Activated CD4-positive, alpha-beta T cell treated with anti-CD3 and anti-CD28 coated beads for 4 hours (primary cell): ENCODE measurements around the gene POLH.
"Not testable (repeated sequence)": the region's sequence is repeated elsewhere in the genome, so short reads cannot be mapped to it uniquely, and the experiment has no call there.

Experiments
- DNase-seq, 2 donors: peaks; one replicate each; pipeline ENCODE4 v3.0.0-alpha.2; 2020

POLH gene

DNA sequence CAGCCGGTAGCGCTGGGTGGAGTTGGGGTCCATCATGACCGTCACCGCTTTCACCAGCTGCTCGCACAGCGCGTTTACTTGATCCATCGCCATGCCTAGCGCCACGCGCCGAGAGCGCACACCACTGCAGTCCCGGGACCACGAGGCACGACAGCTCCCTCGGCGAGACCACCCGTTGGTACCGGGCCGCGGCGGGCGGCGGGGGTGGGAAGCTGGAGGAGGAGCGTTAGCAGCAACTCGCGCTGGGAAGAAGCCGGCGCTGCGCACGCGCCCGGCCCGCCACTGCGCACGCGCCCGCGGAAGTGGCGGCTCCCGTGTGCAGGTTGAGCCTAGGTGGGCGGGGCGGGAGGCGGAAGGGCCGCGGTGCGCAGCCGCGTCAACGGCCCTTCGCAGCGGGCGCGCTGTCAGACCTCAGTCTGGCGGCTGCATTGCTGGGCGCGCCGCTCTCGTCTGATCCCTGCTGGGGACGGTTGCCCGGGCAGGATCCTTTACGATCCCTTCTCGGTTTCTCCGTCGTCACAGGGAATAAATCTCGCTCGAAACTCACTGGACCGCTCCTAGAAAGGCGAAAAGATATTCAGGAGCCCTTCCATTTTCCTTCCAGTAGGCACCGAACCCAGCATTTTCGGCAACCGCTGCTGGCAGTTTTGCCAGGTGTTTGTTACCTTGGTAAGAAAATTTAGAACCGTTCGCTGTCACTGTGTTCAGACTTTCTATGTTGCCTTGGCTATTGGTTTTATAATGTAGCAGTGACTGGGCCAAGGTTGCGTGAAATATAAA, at the start of gene POLH, which contains the start of gene XPO5:
TSS of gene POLH (plus strand) at position 414 of the 780 bp plus-strand sequence. CDS start 6,135 bp downstream, outside the sequence.
TSS of gene XPO5 (minus strand) at position 267 of the 780 bp plus-strand sequence. CDS start at position 93, 174 bp downstream.
- DNase-seq: peak; percentile 89 to 91

GRCh38 chr6:43532201-43532600, 43.8 kb upstream of the POLH start:
- DNase-seq: no peak

DNA sequence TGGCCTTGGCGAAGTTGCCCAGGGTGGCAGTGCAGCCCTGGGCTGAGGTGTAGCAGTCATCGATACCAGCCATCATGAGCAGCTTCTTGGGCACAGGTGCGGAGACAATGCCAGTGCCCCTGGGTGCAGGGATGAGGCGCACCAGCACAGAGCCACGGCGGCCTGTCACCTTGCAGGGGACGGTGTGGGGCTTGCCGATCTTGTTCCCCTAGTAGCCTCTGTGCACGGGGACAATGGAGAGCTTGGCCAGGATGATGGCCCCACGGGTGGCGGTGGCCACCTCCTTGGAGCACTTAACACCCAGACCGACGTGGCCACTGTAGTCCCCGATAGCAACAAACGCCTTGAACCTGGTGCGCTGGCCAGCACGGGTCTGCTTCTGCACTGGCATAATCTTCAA, 37.0 kb upstream of the POLH start:
- not testable (repeated sequence) for DNase-seq

- not testable (repeated sequence) for DNase-seq
These were observed 36.6 kb upstream of the POLH start for GRCh38 chr6:43539409-43539808.

DNA sequence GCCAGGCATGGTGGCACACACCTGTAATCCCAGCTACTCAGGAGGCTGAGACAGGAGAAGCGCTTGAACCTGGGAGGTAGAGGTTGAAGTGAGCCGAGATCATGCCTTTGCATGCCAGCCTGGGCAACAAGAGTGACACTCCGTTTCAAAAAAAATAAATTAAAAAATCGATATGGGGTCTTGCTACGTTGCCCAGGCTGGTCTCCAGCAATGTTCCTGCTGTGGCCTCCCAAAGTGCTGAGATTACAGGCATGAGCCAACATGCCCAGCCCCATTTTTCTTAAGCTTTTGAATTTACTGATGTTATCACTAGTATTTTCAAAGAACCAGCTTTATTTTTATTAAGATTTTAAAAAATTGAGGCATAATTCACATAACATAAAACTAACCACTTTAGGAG, 35.5 kb upstream of the POLH start:
- no peak for DNase-seq

- no peak for DNase-seq
These were observed 34.1 kb upstream of the POLH start for GRCh38 chr6:43541774-43542471.

DNA sequence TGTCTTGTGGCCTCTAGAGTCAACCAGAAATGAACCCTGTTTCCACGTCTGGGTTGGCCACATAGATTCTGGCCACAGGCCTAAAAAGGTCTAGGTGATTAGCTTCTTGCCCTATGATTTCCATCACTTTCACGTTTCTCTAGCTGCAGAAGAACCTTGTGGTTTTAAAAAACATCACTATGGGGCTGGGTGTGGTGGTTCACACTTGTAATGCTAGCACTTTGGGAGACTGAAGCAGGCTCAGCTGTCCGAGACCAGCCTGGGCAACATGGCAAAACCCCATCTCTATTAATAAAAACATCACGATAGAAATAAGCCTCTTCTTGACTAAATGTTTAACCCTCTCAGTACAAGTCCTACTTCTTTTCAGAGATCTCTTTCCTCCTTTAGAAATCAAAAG, 31.5 kb upstream of the POLH start:
- DNase-seq: no peak

- DNase-seq: no peak
These were observed 28.8 kb upstream of the POLH start for GRCh38 chr6:43547222-43547621.

- DNase-seq: not testable (repeated sequence)
These were observed 18.4 kb upstream of the POLH start for GRCh38 chr6:43557620-43558019.

GRCh38 chr6:43559328-43559727, 16.7 kb upstream of the POLH start:
- no peak for DNase-seq

DNA sequence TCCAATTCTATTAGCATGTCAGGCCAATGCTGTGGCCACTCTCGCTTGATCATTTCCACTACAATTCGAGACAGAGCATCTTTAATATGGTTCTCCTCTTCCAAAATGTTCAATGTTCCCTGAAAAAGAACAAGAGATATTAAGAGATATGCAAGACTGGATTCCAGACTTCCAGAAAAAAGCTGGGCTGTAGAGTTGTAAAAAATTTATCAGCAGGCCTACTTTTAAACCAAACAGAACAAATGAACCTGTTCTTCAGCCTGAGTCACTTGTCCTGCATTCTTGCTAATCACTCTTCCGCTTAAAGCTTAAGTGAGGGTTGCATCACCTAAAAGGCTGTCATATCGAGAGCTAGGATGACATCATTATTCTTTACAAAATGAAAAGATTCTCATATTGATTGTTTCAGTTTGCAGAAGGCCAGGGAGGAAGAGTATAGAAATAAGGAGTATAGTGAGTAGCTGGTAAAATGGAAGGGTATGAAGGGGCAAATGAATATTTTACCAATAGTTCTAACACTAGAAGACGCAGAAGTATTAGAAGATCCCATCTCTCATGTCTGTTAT, 5.0 kb upstream of the POLH start:
- no peak for DNase-seq

GRCh38 chr6:43572015-43572414, 4.0 kb upstream of the POLH start:
- DNase-seq: no peak

- peak in 1 of 2 donors; percentile 6 for DNase-seq
These were observed 747 bp upstream of the POLH start for GRCh38 chr6:43575105-43575771.

DNA sequence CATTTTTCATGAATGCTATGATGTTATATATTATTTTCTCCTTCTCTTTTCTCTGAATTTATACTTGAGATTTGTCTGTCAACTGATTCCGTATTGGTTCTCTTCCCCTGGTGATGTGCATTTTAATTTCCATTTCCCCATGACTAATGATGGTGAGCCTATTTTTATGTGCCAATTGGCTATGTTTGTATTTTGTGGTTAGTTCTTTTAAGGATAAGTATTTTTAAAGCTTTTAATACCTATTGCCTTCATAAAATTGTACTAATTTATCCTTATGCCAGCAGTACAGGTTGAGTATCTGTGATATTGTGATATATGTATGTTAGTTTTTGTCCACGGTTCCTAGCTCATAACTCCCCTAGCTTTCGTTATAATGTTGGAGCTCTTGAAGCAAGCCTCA, 2.8 kb downstream of the POLH start:
- no peak for DNase-seq

DNA sequence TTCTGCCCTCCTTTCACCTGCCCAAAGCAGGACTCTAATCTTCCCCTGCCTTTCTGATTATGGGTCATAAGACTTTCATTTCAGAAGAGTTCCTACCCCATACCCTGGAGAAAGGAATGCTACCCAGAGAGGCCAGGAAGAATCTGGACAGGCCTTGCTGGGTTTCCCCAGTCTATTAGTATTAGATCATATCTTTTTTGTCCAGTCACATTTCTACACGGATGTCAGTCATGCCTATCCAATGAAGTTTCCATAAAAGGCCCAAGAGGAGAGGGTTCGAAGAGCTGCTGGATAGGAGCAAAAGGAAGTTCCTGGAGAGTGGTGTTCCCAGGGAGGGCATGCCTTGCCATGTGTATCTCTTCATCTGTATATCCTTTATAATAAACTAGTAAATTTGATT, 3.2 kb downstream of the POLH start:
- no peak for DNase-seq

DNA sequence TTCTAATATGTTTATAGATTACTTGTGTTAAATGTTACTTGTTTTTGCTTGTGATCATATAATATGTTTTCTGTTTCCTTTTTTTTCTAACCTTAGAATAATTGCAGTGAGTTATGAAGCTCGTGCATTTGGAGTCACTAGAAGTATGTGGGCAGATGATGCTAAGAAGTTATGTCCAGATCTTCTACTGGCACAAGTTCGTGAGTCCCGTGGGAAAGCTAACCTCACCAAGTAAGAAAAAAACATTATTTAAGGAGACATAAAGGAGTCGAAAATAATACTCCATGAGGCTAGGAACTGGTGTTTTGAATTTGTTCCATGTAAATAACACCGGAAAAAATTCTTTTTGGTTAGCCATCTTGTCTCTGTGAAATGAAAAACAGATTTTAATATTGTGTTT, 6.9 kb downstream of the POLH start:
- DNase-seq: no peak

DNA sequence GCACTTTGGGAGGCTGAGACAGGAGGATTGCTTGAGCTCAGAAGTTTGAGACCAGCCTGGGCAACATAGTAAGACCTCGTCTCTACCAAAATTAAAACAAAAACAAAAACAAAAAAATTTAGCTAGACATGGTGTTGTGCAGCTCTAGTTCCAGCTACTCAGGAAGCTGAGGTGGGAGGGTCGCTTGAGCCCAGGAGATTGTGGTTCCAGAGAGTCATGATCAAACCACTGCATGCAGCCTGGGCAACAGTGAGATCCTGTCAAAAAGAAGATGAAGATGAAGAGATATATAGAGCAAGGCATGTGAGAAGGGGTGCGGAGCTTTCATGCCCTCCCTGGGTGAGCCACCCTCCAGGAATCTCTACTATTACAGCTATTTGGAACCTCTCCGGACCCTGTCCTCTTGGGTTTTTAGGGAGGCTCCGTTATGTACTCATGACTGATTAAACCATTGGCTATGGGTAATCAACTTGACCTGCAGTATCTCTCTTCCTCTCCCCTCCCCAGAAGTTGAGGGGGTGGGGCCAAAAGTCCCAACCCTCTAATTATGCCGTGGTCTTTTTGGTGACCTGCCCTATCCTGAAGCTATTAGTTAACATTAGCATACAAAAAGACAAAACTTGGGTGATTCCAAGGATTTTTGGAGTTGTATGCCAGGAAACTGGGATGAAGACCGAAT, 9.0 kb downstream of the POLH start:
- no peak for DNase-seq

- DNase-seq: no peak
These were observed 12.2 kb downstream of the POLH start for GRCh38 chr6:43588194-43588593.

GRCh38 chr6:43589564-43589963, 13.6 kb downstream of the POLH start:
- not testable (repeated sequence) for DNase-seq

GRCh38 chr6:43593938-43594337, 18.0 kb downstream of the POLH start:
- DNase-seq: no peak

DNA sequence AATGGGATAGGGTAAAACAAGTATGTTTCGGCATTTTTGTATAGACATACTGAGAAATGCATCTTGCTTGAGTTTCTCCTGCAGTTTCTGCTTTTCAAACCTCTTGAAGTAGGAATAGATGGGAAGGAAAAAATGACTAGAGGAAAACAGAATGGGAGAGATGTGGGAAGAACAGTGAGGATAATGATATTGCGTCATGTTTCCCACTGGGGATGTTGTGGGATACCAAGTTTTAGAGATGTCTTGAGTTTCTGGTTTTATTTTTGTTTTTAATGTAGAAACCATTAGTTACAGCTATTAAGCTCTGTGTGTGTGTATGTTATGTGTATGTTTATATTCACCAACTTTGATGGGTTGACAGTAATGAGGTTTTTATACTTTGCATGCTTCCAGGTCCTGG, 24.6 kb downstream of the POLH start:
- no peak for DNase-seq

DNA sequence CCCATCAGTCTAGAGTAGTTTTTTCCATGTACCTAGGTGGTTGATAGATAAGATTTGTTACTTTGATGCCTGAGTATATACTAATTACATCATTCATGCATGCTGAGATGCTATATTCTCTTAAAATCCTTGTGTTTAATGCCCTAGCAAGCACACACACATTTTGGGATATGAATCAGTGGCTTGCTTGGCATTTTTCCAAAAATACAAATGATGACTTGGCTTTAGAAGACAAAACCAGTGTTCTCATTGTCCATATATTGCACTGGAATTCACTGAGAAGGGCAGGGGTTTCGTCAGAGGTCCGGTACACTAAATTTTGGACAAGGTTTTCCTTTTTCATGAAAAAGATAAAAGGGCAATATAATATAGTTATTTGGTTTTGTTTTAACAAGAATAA, 28.2 kb downstream of the POLH start:
- no peak for DNase-seq

DNA sequence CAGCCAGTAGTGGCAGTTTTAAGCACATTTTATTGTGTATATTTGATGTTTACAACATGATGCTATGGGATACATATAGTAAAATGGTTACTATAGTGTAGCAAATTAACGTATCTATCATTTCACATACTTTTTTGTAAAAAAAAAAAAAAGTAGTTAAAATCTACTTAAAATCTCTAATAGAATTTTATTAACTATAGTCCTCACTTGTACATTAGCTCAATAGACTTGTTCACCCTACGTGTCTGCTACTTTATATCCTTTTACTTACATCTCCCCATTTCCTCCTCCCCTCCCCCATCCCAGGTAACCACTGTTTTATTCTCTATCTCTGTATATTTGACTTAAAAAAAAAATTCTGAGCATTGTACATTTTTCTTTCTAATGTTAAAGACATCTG, 30.0 kb downstream of the POLH start:
- DNase-seq: no peak
